GM10266 (cell line): Measurements from ENCODE around the gene NCR3LG1.

Source experiments
- DNase-seq: peaks from one replicate; pipeline ENCODE4 v3.0.0; 2012; ENCODE audit errors: extremely low spot score
- TF ChIP-seq, protein P1 (sequence below): IDR thresholded peaks from 2 replicates; pipeline ENCODE4 v1.5.1; 2012; ENCODE audit warnings: mild to moderate bottlenecking, low read depth; ENCODE audit not compliant: control insufficient read depth, insufficient read depth; ENCODE audit errors: missing control alignments

NCR3LG1 gene, protein sequence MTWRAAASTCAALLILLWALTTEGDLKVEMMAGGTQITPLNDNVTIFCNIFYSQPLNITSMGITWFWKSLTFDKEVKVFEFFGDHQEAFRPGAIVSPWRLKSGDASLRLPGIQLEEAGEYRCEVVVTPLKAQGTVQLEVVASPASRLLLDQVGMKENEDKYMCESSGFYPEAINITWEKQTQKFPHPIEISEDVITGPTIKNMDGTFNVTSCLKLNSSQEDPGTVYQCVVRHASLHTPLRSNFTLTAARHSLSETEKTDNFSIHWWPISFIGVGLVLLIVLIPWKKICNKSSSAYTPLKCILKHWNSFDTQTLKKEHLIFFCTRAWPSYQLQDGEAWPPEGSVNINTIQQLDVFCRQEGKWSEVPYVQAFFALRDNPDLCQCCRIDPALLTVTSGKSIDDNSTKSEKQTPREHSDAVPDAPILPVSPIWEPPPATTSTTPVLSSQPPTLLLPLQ

DNA sequence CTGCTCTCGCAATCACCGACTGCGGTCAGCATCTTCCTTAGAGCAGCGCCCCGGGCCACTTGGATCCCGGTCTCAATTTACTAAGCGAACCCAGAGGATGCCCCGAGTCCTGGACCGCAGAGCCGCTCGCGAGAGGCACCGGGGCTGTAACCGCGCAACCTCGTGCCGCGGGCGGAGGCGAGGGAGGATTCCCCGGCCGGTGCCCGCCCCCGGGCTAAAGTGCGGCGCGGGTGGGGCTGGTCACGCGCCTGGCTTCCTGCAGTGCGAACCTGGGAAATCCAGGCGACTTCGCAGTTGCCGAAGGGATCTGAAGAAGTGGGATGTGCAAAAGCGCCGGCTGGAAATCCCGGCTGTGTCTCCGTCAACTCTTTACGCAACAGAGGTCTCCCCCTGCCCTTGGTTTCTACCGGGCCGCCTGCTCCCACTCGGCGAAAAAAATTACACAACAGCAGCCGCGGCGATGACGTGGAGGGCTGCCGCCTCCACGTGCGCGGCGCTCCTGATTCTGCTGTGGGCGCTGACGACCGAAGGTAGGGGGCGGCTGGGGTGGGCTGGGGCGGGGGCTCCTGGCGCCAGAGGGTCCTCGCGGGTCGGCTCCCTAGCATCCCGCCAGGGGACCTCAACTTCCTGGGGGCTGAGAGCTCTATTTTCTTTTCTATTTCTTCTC, at the start of gene NCR3LG1:
Gene NCR3LG1 (plus strand): TSS at position 291 of the 667 bp plus-strand sequence. CDS start 170 bp downstream, at position 461.
- peak; percentile 62 for DNase-seq
- TF ChIP-seq, protein P1, sequence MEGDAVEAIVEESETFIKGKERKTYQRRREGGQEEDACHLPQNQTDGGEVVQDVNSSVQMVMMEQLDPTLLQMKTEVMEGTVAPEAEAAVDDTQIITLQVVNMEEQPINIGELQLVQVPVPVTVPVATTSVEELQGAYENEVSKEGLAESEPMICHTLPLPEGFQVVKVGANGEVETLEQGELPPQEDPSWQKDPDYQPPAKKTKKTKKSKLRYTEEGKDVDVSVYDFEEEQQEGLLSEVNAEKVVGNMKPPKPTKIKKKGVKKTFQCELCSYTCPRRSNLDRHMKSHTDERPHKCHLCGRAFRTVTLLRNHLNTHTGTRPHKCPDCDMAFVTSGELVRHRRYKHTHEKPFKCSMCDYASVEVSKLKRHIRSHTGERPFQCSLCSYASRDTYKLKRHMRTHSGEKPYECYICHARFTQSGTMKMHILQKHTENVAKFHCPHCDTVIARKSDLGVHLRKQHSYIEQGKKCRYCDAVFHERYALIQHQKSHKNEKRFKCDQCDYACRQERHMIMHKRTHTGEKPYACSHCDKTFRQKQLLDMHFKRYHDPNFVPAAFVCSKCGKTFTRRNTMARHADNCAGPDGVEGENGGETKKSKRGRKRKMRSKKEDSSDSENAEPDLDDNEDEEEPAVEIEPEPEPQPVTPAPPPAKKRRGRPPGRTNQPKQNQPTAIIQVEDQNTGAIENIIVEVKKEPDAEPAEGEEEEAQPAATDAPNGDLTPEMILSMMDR: no peak

DNA sequence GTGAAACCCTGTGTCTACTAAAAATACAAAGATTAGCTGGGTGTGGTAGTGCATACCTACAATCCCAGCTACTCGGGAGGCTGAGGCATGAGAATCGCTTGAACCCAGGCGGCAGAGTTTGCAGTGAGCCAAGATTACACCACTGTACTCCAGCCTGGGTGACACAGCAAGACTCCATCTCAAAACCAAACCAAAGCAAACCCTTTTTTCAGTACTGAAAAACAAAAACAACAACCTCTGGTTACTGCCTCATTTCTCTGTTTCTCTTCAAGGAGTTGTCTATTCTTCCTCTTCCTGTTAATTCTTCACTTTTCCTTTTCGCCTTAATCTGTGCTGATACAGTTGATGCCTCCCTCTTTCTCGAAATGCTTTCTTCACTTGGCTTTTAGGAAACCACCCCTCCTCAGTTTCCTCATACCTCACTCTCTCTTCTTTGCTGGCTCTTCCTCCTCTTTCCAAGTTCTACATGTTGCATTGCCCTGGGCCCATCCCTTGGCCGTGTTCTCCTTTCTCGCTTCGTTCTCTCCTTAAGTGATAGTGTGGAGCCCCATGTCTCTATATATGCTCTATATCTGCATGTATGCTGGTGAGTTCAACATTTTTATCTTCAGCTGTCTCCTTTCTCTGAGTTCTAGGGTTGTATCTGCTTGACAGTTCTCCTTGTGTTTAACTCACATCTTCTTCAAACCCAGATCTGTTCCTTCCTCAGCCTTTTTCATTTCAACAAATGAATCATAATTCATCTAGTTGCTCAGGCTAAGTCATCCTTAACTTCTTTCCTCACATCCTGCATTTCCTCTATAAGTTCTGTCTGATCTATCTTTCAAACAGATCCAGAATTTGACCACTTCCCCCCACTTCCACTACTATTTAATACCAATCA, 38.0 kb upstream of the NCR3LG1 start:
- no peak for DNase-seq
- TF ChIP-seq, protein P1: no peak

DNA sequence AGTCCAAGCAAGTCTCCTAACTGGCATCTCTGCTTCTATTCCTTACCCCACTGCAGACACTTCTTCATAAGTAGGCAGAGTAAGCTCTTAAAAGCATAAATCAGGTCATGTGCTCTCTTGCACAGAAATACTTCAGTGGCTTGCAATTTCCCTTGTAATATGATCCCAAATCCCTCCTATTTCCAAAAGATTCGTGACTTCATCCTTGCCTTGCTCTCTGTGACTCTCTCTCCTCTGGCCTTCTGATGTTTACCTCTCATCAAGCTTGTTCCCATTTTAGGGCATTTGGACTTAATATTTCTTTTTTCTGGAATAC, 37.4 kb upstream of the NCR3LG1 start:
- DNase-seq: no peak
- TF ChIP-seq, protein P1: no peak

DNA sequence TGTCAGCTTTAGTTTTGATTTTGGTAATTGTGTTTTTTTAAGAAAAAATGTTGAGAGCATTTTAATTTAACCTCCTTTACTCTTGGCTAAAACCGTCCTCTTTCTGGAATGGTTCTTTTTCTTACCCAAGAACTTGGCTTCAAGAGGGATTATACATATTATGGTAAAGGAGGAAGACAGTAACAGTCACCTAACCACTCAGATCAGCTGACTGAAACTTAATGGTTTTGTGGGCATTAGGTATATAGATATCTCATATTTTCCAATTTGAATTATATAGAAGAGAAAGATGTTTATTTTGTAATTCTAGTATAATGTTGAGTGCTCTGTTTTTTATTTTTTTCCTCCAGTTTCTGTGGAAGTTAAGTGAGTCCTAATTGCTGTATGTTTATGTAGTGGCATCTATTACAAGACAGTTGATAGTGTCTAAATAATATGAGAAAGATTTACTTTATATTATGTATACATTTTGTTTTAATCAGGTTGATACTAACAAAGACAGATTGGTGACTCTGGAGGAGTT, 36.6 kb upstream of the NCR3LG1 start:
- no peak for DNase-seq
- TF ChIP-seq, protein P1: no peak

DNA sequence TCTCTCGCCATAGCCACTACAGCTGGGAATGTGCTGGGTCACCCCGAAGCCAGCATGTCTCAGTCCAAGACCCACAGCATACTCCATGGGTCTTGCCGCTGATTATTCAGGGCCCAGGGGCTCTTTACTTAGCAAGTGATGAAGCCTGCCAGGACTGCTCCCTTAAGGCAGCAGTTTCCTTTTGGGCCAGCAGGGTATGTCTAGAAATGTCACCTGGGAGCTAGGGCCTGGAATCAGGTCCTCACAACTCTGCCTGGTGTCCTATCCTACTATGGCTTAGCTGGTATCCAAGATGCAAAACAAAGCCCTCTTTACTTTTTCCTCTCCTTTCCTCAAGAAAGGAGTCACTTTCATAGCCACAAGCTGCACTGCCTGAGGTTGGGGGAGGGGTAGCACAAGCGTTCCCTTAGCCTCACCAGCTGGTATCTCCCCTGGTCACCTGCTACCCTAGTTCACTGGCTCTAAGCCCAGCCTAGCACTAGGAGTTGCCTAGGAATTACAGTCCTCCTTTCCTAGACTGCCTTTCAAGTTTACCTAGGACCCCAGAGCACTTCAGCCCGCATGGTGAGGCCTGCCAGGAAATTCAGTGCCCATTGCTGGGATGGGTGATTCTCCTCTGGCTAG, 22.6 kb upstream of the NCR3LG1 start:
- TF ChIP-seq, protein P1: no peak
- no peak for DNase-seq

DNA sequence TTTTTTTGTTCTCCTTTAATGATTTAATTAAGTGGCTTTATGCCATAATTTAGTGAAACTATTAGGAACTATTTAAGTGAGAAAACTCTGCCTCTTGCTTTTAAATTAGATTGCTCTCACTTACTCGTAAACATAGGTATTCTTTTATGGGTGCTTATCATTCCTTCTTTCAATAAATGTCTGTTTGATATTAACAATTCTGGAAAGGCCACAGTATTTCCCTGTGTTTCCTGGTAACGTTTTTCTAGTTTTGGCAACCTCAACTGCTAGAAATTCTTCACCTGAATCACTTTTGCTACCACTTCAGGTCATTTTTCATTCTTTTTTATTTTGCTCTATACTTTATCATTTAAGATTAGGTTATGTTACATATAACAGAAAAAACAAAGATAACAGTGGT, 19.9 kb upstream of the NCR3LG1 start:
- TF ChIP-seq, protein P1: no peak
- no peak for DNase-seq
